Body of pancreas (tissue), 4 donors: ENCODE data around the gene MKRN1. TPM values are rescaled to one million over a fixed set of nuclear protein-coding genes. Genes with fewer than 3 reads are reported as not detected.
"Not testable (repeated sequence)": the region's sequence is repeated elsewhere in the genome, so short reads cannot be mapped to it uniquely, and the experiment has no call there.

ENCODE experiments used
- ATAC-seq: fragments of 150-250 bp; one replicate; pipeline ENCODE4 v1.9.1; 2016
- DNase-seq, 4 donors: peaks; one replicate each; pipeline ENCODE4 v3.0.0-alpha.2; 2019
- H3K27ac ChIP-seq, 4 donors: fragments of 200-600 bp; sonication (generic); 1 replicate in 3 of 4; 2 replicates in 1 of 4; pipeline versions ENCODE4 v1.5.1 to v1.6.1; 2016 to 2019; ENCODE audit warnings: mild to moderate bottlenecking in 1 of 4, mixed read lengths in 1 of 4, moderate library complexity in 1 of 4
- H3K27me3 ChIP-seq, 2 donors: fragments of 200-600 bp; sonication (generic); one replicate each; pipeline ENCODE4 v1.6.0; 2016; ENCODE audit warnings: mild to moderate bottlenecking in 1 of 2
- H3K36me3 ChIP-seq, 2 donors: fragments of 200-600 bp; sonication (generic); replicated peaks in 1 of 2; 2 replicates each; pipeline ENCODE4 v1.5.1; 2016; ENCODE audit warnings: low read depth in 2 of 2; ENCODE audit not compliant: insufficient read depth in 1 of 2
- H3K4me1 ChIP-seq: fragments of 200-600 bp; sonication (generic); one replicate; pipeline ENCODE4 v1.6.0; 2016
- H3K4me3 ChIP-seq, 2 donors: fragments of 200-600 bp; sonication (generic); 1 replicate in 1 of 2; 2 replicates in 1 of 2; pipeline ENCODE4 v1.5.1; 2016 to 2019
- H3K9me3 ChIP-seq, 3 donors: fragments of 200-600 bp; sonication (generic); 1 replicate in 2 of 3; 2 replicates in 1 of 3; pipeline ENCODE4 v1.5.1; 2016
- CTCF ChIP-seq, 7 experiments: fragments of 450-650 bp in 4 of 7; fragments of 200-600 bp in 3 of 7; sonication (generic) in 3 of 7; IDR thresholded peaks; one replicate each; pipeline ENCODE4 v1.5.1; 2016 to 2019; ENCODE audit warnings: antibody characterized with exemption in 7 of 7
- POLR2A ChIP-seq, 3 donors: fragments of 450-650 bp; IDR thresholded peaks; one replicate each; pipeline ENCODE4 v1.6.1; 2016; ENCODE audit warnings: antibody characterized with exemption in 3 of 3, mild to moderate bottlenecking in 2 of 3
- WGBS, 2 donors: methylation state at CpG; one replicate each; pipeline ENCODE4 v1.1.5; 2017; 5-methylcytosine and 5-hydroxymethylcytosine counted together
- intact Hi-C: fragments of 100-400 bp; cut with DNase I; formaldehyde crosslinking; loops from one replicate; pipeline ENCODE4 v1.15.1; 2023
- total RNA-seq, 2 donors: library from RNA; depleted of rRNA; stranded (reverse); fragments of >200 nt; gene quantifications; one replicate each; pipeline ENCODE4 v1.1.0, GENCODE V29; 2016

Gene MKRN1
- total RNA-seq, 2 donors from 2014 or later, result 29.7 to 46.2 TPM

DNA sequence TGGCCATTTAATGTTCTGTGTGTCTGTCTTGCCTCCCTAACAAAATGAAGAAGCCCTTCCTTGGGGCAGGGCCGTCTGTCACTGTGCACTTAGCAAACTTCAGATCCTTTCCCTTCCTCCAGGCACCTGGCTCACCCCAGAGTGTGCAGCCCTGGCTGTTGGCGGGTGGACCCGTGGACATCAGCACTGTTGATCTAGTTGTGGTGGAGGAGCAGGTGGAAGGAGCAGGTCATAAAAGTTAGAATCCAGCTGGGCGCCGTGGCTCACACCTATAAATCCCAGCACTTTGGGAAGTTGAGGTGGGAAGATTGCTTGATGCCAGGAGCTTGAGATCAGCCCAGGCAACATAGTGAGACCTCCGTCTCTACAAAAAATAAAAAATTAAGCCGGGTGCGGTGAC is 62.7 kb downstream of the MKRN1 start:
- H3K36me3 ChIP-seq, result peaks cover 0 to 4% of the 10 kb centered on the region in 2 donors
- H3K9me3 ChIP-seq, result no peaks in the 10 kb centered on the region
- 74 to 82% methylated on average over 8 of the region's 8 CpGs for WGBS, 2 donors
- ATAC-seq (no peak), DNase-seq (peak in 2 of 4 donors; percentile 10 to 44)
- no peak overlapping the region for H3K4me3 ChIP-seq
- no peaks in the 10 kb centered on the region for H3K27me3 ChIP-seq
- peaks cover 60% of the 10 kb centered on the region for H3K4me1 ChIP-seq
- peak overlapping the region in 3 of 4 donors; percentile 4 to 41 (median 14) for H3K27ac ChIP-seq
- intact Hi-C loops, result no loop called here
- TF ChIP-seq POLR2A (IDR thresholded peaks at IDR 0.05) (no peak), CTCF (IDR thresholded peaks at IDR 0.05) (no peak)

- peaks cover 60% of the 10 kb centered on the region for H3K4me1 ChIP-seq
- WGBS, 2 donors, result 94 to 96% methylated on average over 8 to 9 of the region's 9 CpGs
- H3K4me3 ChIP-seq, intact Hi-C loops, H3K9me3 ChIP-seq, DNase-seq, H3K27me3 ChIP-seq, H3K36me3 ChIP-seq, ATAC-seq, H3K27ac ChIP-seq: not testable (repeated sequence)
Observed at GRCh38 chr7:140415816-140416215, 63.5 kb downstream of the MKRN1 start.

DNA sequence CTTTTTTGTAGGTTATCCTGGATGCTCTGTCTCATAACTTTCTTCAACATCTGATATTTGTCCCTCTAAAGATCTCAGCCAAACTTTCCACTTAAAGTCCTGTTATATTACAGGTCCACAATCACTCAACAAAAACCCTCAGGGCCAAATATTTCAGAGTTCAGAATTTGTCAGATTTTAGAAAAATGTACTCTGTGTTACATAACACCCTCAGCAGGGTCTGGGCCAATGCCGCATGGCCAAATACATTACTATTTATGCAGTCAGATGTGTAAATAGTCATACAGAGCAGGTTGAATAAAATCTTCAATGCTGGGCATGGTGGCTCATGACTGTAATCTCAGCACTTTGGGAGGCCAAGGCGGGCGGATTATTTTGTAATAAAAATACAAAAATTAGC is 63.9 kb downstream of the MKRN1 start:
- peaks cover 60% of the 10 kb centered on the region for H3K4me1 ChIP-seq
- TF ChIP-seq POLR2A (IDR thresholded peaks at IDR 0.05) (no peak), CTCF (IDR thresholded peaks at IDR 0.05) (no peak)
- H3K36me3 ChIP-seq, result peaks cover 0 to 4% of the 10 kb centered on the region in 2 donors
- no peak overlapping the region for H3K4me3 ChIP-seq
- WGBS, 2 donors, result 68 to 82% methylated on average over 3 of the region's 3 CpGs
- intact Hi-C loops, result no loop called here
- no peak overlapping the region for H3K27ac ChIP-seq
- ATAC-seq (no peak), DNase-seq (no peak)
- H3K9me3 ChIP-seq, result no peaks in the 10 kb centered on the region
- no peaks in the 10 kb centered on the region for H3K27me3 ChIP-seq

DNA sequence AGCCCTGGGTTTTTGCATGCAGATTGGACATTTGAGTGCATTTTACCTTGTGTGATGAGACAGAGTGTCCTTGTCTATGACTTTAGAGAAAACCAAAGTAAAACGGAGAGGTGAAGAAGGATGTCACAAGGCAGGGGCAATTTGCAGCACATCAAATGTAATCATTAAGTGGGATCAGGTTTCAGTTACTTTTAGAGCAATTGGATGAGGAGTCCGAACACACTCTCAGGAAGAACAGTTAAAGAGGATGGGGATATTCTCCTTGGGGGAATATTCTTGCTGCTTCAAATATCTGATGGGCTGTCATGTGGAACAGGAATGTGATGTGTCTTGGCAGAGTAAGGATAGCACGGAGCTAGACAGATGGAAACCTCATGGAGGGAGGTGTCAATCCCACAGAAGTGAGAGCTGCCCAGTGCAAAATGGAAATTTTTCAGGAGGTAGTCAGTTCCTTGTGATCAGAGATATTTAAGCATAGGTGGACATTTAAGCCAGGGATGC is 74.7 kb downstream of the MKRN1 start:
- H3K4me3 ChIP-seq, result peak overlapping the region in 1 of 2 donors; percentile 57
- WGBS, 2 donors, result 21 to 28% methylated on average over 3 of the region's 3 CpGs
- H3K27ac ChIP-seq, result peak overlapping the region; percentile 64 to 88 (median 77)
- H3K36me3 ChIP-seq, result no peaks in the 10 kb centered on the region
- no peaks in the 10 kb centered on the region for H3K9me3 ChIP-seq
- TF ChIP-seq CTCF (IDR thresholded peaks at IDR 0.05), result no peak
- TF ChIP-seq POLR2A (IDR thresholded peaks at IDR 0.05), result no peak
- no peak for ATAC-seq
- H3K4me1 ChIP-seq, result peaks cover 22% of the 10 kb centered on the region
- no peaks in the 10 kb centered on the region for H3K27me3 ChIP-seq
- DNase-seq, result no peak
- intact Hi-C loops, result no loop called here

GRCh38 chr7:140403878-140404564 is 75.3 kb downstream of the MKRN1 start, which contains the start of gene RAB19:
TSS of gene RAB19 (plus strand) at chr7:140404058. CDS start at chr7:140407647, 3,589 bp downstream.
- Histone ChIP-seq H3K27ac (peak within 1 kb of the TSS; percentile 64 to 88 (median 77)), H3K4me3 (peak within 1 kb of the TSS; percentile 46 to 57), H3K36me3 (no peaks in the 10 kb centered on the region), H3K27me3 (no peaks in the 10 kb centered on the region), H3K4me1 (peaks cover 22% of the 10 kb centered on the region), H3K9me3 (no peaks in the 10 kb centered on the region)
- WGBS, 2 donors, result 4 to 7% methylated on average over 17 to 22 of the region's 22 CpGs
- ATAC-seq (peak; percentile 92), DNase-seq (peak; percentile 75 to 86 (median 84))
- intact Hi-C loops, result no loop called here
- TF ChIP-seq CTCF (IDR thresholded peaks at IDR 0.05) (no peak), POLR2A (IDR thresholded peaks at IDR 0.05) (peak; percentile 29 to 70 (median 67))

Other genes with a start within 250 kb of the MKRN1 start
- 10 to 100 TPM; 37.4 to 55.7 TPM for gene SLC37A3, start 81.0 kb downstream of the MKRN1 start, total RNA-seq
- 10 to 100 TPM; 12.9 to 15.3 TPM for gene RAB19, start 75.4 kb downstream of the MKRN1 start, total RNA-seq
- 1 to 10 TPM; 2.6 to 7.3 TPM for gene DENND2A, start 161.3 kb upstream of the MKRN1 start, total RNA-seq
- 10 to 100 TPM; 16.1 to 21.1 TPM for gene ADCK2, start 193.4 kb upstream of the MKRN1 start, total RNA-seq
- 100 to 1,000 TPM in 1 of 2 donors, 10 to 100 TPM in 1; 61.0 to 140 TPM for gene NDUFB2, start 217.2 kb upstream of the MKRN1 start, total RNA-seq